Body of pancreas (tissue), 4 donors: Measurements from ENCODE around the gene MFAP5. TPM values are rescaled to one million over a fixed set of nuclear protein-coding genes. Genes with fewer than 3 reads are reported as not detected.
"Not testable (repeated sequence)": the region's sequence is repeated elsewhere in the genome, so short reads cannot be mapped to it uniquely, and the experiment has no call there.

Experiments used
- ATAC-seq: fragments of 150-250 bp; one replicate; pipeline ENCODE4 v1.9.1; 2016
- DNase-seq, 4 donors: peaks; one replicate each; pipeline ENCODE4 v3.0.0-alpha.2; 2019
- H3K27ac ChIP-seq, 4 donors: fragments of 200-600 bp; sonication (generic); 1 replicate in 3 of 4; 2 replicates in 1 of 4; pipeline versions ENCODE4 v1.5.1 to v1.6.1; 2016 to 2019; ENCODE audit warnings: mild to moderate bottlenecking in 1 of 4, mixed read lengths in 1 of 4, moderate library complexity in 1 of 4
- H3K27me3 ChIP-seq, 2 donors: fragments of 200-600 bp; sonication (generic); one replicate each; pipeline ENCODE4 v1.6.0; 2016; ENCODE audit warnings: mild to moderate bottlenecking in 1 of 2
- H3K36me3 ChIP-seq, 2 donors: fragments of 200-600 bp; sonication (generic); replicated peaks in 1 of 2; 2 replicates each; pipeline ENCODE4 v1.5.1; 2016; ENCODE audit warnings: low read depth in 2 of 2; ENCODE audit not compliant: insufficient read depth in 1 of 2
- H3K4me1 ChIP-seq: fragments of 200-600 bp; sonication (generic); one replicate; pipeline ENCODE4 v1.6.0; 2016
- H3K4me3 ChIP-seq, 2 donors: fragments of 200-600 bp; sonication (generic); 1 replicate in 1 of 2; 2 replicates in 1 of 2; pipeline ENCODE4 v1.5.1; 2016 to 2019
- H3K9me3 ChIP-seq, 3 donors: fragments of 200-600 bp; sonication (generic); 1 replicate in 2 of 3; 2 replicates in 1 of 3; pipeline ENCODE4 v1.5.1; 2016
- CTCF ChIP-seq, 7 experiments: fragments of 450-650 bp in 4 of 7; fragments of 200-600 bp in 3 of 7; sonication (generic) in 3 of 7; IDR thresholded peaks; one replicate each; pipeline ENCODE4 v1.5.1; 2016 to 2019; ENCODE audit warnings: antibody characterized with exemption in 7 of 7
- POLR2A ChIP-seq, 3 donors: fragments of 450-650 bp; IDR thresholded peaks; one replicate each; pipeline ENCODE4 v1.6.1; 2016; ENCODE audit warnings: antibody characterized with exemption in 3 of 3, mild to moderate bottlenecking in 2 of 3
- WGBS, 2 donors: methylation state at CpG; one replicate each; pipeline ENCODE4 v1.1.5; 2017; 5-methylcytosine and 5-hydroxymethylcytosine counted together
- intact Hi-C: fragments of 100-400 bp; cut with DNase I; formaldehyde crosslinking; loops from one replicate; pipeline ENCODE4 v1.15.1; 2023
- total RNA-seq, 2 donors: library from RNA; depleted of rRNA; stranded (reverse); fragments of >200 nt; gene quantifications; one replicate each; pipeline ENCODE4 v1.1.0, GENCODE V29; 2016

MFAP5 gene
- total RNA-seq, 2 donors from 2014 or later, result 17.9 to 33.0 TPM

GRCh38 chr12:8637244-8637643 is 25.4 kb downstream of the MFAP5 start:
- no peak overlapping the region for H3K4me3 ChIP-seq

GRCh38 chr12:8636581-8636980 is 26.0 kb downstream of the MFAP5 start:
- H3K27me3 ChIP-seq, result no peaks in the 10 kb centered on the region
- ATAC-seq (no peak), DNase-seq (no peak)
- no peak overlapping the region for H3K27ac ChIP-seq
- intact Hi-C loops, result no loop called here
- H3K4me3 ChIP-seq, result no peak overlapping the region
- WGBS, 2 donors, result 51 to 57% methylated on average over 5 of the region's 5 CpGs
- H3K9me3 ChIP-seq, result no peaks in the 10 kb centered on the region
- TF ChIP-seq CTCF (IDR thresholded peaks at IDR 0.05) (no peak), POLR2A (IDR thresholded peaks at IDR 0.05) (no peak)
- H3K36me3 ChIP-seq, result no peaks in the 10 kb centered on the region
- H3K4me1 ChIP-seq, result no peaks in the 10 kb centered on the region

More at GRCh38 chr12:8637244-8637643, 25.4 kb downstream of the MFAP5 start:
- no peak for TF ChIP-seq POLR2A (IDR thresholded peaks at IDR 0.05)
- TF ChIP-seq CTCF (IDR thresholded peaks at IDR 0.05), result no peak
- intact Hi-C loops, result no loop called here
- Histone ChIP-seq H3K27ac (no peak overlapping the region), H3K4me1 (no peaks in the 10 kb centered on the region), H3K27me3 (no peaks in the 10 kb centered on the region), H3K36me3 (no peaks in the 10 kb centered on the region), H3K9me3 (no peaks in the 10 kb centered on the region)
- no peak for ATAC-seq
- no peak for DNase-seq
- 75 to 84% methylated on average over 4 to 7 of the region's 7 CpGs for WGBS, 2 donors

- intact Hi-C loops, DNase-seq: not testable (repeated sequence)
- 32 to 43% methylated on average over 8 of the region's 8 CpGs for WGBS, 2 donors
These were observed 26.6 kb downstream of the MFAP5 start for GRCh38 chr12:8636007-8636346.

DNA sequence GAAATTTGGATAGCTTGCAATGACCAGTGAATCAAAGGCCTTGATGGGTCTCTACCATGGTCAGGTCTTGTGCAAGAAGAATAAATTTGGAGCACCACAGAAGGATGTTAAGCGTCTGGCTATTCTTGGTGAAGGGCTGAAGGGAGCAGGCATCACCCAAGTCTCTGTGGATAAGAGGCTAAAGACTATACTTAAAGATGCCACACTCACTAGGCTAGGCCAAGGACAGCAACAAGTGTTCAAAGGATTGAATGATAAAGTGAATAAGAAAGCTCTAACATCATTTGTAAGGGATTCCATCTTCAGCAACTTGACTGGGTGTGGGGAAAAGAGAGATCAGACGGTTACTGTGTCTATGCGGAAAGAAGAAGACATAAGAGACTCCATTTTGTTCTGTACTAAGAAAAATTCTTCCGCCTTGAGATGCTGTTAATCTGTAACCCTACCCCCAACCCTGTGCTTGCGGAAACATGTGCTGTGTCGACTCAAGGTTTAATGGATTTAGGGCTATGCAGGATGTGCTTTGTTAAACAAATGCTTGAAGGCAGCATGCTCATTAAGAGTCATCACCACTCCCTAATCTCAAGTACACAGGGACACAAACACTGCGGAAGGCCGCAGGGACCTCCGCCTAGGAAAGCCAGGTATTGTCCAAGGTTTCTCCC is 27.2 kb downstream of the MFAP5 start:
- H3K27ac ChIP-seq, H3K36me3 ChIP-seq, H3K27me3 ChIP-seq, ATAC-seq, H3K4me1 ChIP-seq, intact Hi-C loops, H3K4me3 ChIP-seq, H3K9me3 ChIP-seq, DNase-seq: not testable (repeated sequence)
- 39 to 41% methylated on average over 9 of the region's 9 CpGs for WGBS, 2 donors

More at GRCh38 chr12:8636007-8636346, 26.6 kb downstream of the MFAP5 start:
- H3K27ac ChIP-seq, H3K9me3 ChIP-seq, H3K36me3 ChIP-seq, H3K4me3 ChIP-seq, H3K4me1 ChIP-seq, ATAC-seq, H3K27me3 ChIP-seq: not testable (repeated sequence)

GRCh38 chr12:8630131-8630530 is 32.5 kb downstream of the MFAP5 start:
- Histone ChIP-seq H3K27ac (no peak overlapping the region), H3K36me3 (no peaks in the 10 kb centered on the region), H3K4me3 (no peak overlapping the region), H3K4me1 (no peaks in the 10 kb centered on the region), H3K27me3 (no peaks in the 10 kb centered on the region), H3K9me3 (no peaks in the 10 kb centered on the region)
- no peak for DNase-seq
- WGBS, 2 donors, result 67 to 78% methylated on average over 4 of the region's 4 CpGs
- ATAC-seq, result no peak
- intact Hi-C loops, result no loop called here
- TF ChIP-seq CTCF (IDR thresholded peaks at IDR 0.05), result no peak
- TF ChIP-seq POLR2A (IDR thresholded peaks at IDR 0.05), result no peak

DNA sequence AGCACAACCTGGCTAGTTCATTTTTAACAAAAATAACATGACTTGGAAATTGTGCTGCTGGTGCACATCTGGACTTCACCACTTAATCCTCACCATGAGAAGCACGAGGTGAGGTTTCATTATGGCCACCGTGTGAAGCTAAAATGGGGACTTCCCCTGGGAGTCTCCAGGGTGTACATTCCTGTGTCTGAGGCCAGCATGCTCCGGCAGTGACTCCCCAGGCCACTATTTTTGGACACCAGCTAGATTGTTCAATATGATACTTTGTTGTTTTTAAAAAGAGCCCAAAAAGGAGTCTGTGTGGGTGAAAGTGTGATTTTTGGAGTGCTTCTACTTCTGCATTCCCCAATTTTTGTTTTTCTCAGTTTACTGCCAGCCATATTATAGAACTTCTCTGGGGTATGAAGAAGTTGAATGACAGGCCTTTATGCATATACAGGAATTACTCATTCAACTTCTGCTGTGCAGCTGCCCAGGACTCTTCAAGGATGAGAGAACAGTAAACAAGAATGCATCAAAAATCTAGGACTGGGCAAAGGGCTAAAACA is 33.1 kb downstream of the MFAP5 start:
- H3K27me3 ChIP-seq, result no peaks in the 10 kb centered on the region
- no peaks in the 10 kb centered on the region for H3K4me1 ChIP-seq
- WGBS, 2 donors, result 19 to 20% methylated on average over 3 of the region's 3 CpGs
- H3K4me3 ChIP-seq, result no peak overlapping the region
- no peak for ATAC-seq
- H3K9me3 ChIP-seq, result no peaks in the 10 kb centered on the region
- intact Hi-C loops, result no loop called here
- H3K27ac ChIP-seq, result no peak overlapping the region
- no peaks in the 10 kb centered on the region for H3K36me3 ChIP-seq
- DNase-seq, result no peak
- TF ChIP-seq CTCF (IDR thresholded peaks at IDR 0.05) (no peak), POLR2A (IDR thresholded peaks at IDR 0.05) (no peak)
